Stomach (tissue), 4 donors: ENCODE results near the gene PEX10.

Experiments used
- CTCF ChIP-seq, 7 experiments: fragments of 450-650 bp in 4 of 7; fragments of 200-600 bp in 3 of 7; sonication (generic) in 3 of 7; IDR thresholded peaks; one replicate each; pipeline ENCODE4 v1.5.1; 2016 to 2019; ENCODE audit warnings: antibody characterized with exemption in 7 of 7, control low read depth in 2 of 7, mild to moderate bottlenecking in 1 of 7
- POLR2A ChIP-seq, 4 donors: fragments of 450-650 bp; IDR thresholded peaks; one replicate each; pipeline ENCODE4 v1.6.1; 2016; ENCODE audit warnings: antibody characterized with exemption in 4 of 4, control low read depth in 2 of 4, mild to moderate bottlenecking in 1 of 4, moderate library complexity in 1 of 4
- POLR2AphosphoS5 ChIP-seq, 3 donors: sonication (generic); formaldehyde crosslinking; IDR thresholded peaks; one replicate each; pipeline ENCODE4 v1.6.1; 2016; ENCODE audit warnings: antibody characterized with exemption in 3 of 3

GRCh38 chr1:2403273-2403672 is 9.1 kb downstream of the PEX10 start:
- no peak for TF ChIP-seq CTCF (IDR thresholded peaks at IDR 0.05)
- no peak for TF ChIP-seq POLR2A (IDR thresholded peaks at IDR 0.05)
- no peak for TF ChIP-seq POLR2AphosphoS5 (IDR thresholded peaks at IDR 0.05)
